ENCODE results near the gene AGK.

GRCh38 chr7:141666071-141666470, 114.9 kb downstream of the AGK start:
- no peak for TF ChIP-seq POLR2AphosphoS5 (IDR thresholded peaks at IDR 0.05; ENCODE audit: borderline replicate concordance, low read depth, low read length)
- TF ChIP-seq EZH2 (IDR thresholded peaks at IDR 0.05): no peak
- TF ChIP-seq FOXP2 (optimal IDR thresholded peaks at IDR 0.05; ENCODE audit: control extremely low read depth, extremely low read length, insufficient read depth): no peak

All from SK-N-MC (cell line).